Lower leg skin (tissue), 4 donors: ENCODE measurements around the gene SPATA2. TPM values are rescaled to one million over a fixed set of nuclear protein-coding genes. Genes with fewer than 3 reads are reported as not detected.

Experiments used
- DNase-seq, 2 donors: peaks; one replicate each; pipeline ENCODE4 v3.0.0-alpha.2; 2019; ENCODE audit warnings: low spot score in 2 of 2
- H3K4me3 ChIP-seq: fragments of 200-600 bp; sonication (generic); 2 replicates; pipeline ENCODE4 v1.5.1; 2017; ENCODE audit warnings: mild to moderate bottlenecking, low read depth; ENCODE audit not compliant: poor library complexity, severe bottlenecking
- POLR2A ChIP-seq, 2 donors: fragments of 450-650 bp; IDR thresholded peaks; one replicate each; pipeline ENCODE4 v1.6.1; 2016 to 2017; ENCODE audit warnings: antibody characterized with exemption in 2 of 2, mild to moderate bottlenecking in 1 of 2, moderate library complexity in 1 of 2
- WGBS, 2 donors: methylation state at CpG; one replicate each; pipeline ENCODE4 v1.1.5; 2018; 5-methylcytosine and 5-hydroxymethylcytosine counted together
- intact Hi-C: fragments of 100-400 bp; cut with DNase I; formaldehyde crosslinking; loops from one replicate; pipeline ENCODE4 v1.15.0; 2023; ENCODE audit warnings: low total_unique reads
- total RNA-seq, 4 donors: library from RNA; depleted of rRNA; stranded (reverse); fragments of >200 nt; gene quantifications; one replicate each; pipeline ENCODE4 v1.1.0, GENCODE V29; 2016
- TF ChIP-seq, protein P1 (sequence below), 3 donors: fragments of 450-650 bp; IDR thresholded peaks; one replicate each; pipeline ENCODE4 v1.5.1; 2016; ENCODE audit warnings: antibody characterized with exemption in 3 of 3, mild to moderate bottlenecking in 3 of 3, moderate library complexity in 2 of 3

Gene SPATA2
- total RNA-seq, 4 donors from 2014 or later: 5.3 to 8.2 (median 6.2) TPM

DNA sequence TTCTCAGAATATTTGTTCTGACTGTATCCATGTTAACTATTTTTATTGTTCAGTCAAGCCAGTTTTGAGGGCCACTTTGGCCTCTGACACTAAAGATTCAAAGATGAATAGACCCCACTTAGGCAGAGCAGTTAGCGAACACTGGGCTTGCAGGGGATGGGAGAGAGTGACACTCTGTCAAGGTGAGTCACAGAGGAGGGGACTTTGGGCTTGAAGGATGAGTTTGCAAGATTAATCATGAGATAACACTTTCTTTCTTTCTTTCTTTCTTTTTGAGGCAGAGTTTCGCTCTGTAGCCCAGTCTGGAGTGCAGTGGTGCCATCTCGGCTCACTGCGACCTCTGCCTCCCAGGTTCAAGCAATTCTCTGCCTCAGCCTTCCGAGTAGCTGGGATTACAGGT lies 46.4 kb downstream of the SPATA2 start:
- 78 to 83% methylated on average over 5 of the region's 5 CpGs for WGBS, 2 donors
- peak in 1 of 2 donors; percentile 14 for DNase-seq
- intact Hi-C loops: no loop called here
- no peak overlapping the region for H3K4me3 ChIP-seq
- TF ChIP-seq, protein P1, sequence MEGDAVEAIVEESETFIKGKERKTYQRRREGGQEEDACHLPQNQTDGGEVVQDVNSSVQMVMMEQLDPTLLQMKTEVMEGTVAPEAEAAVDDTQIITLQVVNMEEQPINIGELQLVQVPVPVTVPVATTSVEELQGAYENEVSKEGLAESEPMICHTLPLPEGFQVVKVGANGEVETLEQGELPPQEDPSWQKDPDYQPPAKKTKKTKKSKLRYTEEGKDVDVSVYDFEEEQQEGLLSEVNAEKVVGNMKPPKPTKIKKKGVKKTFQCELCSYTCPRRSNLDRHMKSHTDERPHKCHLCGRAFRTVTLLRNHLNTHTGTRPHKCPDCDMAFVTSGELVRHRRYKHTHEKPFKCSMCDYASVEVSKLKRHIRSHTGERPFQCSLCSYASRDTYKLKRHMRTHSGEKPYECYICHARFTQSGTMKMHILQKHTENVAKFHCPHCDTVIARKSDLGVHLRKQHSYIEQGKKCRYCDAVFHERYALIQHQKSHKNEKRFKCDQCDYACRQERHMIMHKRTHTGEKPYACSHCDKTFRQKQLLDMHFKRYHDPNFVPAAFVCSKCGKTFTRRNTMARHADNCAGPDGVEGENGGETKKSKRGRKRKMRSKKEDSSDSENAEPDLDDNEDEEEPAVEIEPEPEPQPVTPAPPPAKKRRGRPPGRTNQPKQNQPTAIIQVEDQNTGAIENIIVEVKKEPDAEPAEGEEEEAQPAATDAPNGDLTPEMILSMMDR (IDR thresholded peaks at IDR 0.05): no peak
- TF ChIP-seq POLR2A (IDR thresholded peaks at IDR 0.05): no peak

DNA sequence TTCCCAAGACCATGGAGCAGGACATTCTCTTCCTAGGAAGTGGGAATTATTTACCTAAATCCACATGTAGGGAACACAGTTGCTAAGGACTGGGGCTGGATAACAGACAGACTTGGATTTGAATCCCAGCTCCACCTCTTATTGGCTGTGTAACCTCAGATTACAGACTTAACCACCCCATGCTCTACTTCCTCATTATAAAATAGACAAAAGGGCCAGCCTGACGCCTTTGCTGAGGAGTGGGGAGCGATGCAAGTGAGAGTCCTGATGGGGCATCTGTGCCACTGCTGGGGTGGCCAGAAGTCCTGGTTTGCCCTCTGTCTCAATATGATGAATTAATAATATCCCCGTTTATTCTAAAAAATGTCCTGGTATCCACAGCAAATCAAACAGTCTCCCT lies 46.8 kb downstream of the SPATA2 start:
- peak in 1 of 2 donors; percentile 7 for DNase-seq
- WGBS, 2 donors: 76 to 82% methylated on average over 3 of the region's 3 CpGs
- no peak for TF ChIP-seq POLR2A (IDR thresholded peaks at IDR 0.05)
- TF ChIP-seq, protein P1 (IDR thresholded peaks at IDR 0.05): no peak
- no peak overlapping the region for H3K4me3 ChIP-seq
- intact Hi-C loops: no loop called here

DNA sequence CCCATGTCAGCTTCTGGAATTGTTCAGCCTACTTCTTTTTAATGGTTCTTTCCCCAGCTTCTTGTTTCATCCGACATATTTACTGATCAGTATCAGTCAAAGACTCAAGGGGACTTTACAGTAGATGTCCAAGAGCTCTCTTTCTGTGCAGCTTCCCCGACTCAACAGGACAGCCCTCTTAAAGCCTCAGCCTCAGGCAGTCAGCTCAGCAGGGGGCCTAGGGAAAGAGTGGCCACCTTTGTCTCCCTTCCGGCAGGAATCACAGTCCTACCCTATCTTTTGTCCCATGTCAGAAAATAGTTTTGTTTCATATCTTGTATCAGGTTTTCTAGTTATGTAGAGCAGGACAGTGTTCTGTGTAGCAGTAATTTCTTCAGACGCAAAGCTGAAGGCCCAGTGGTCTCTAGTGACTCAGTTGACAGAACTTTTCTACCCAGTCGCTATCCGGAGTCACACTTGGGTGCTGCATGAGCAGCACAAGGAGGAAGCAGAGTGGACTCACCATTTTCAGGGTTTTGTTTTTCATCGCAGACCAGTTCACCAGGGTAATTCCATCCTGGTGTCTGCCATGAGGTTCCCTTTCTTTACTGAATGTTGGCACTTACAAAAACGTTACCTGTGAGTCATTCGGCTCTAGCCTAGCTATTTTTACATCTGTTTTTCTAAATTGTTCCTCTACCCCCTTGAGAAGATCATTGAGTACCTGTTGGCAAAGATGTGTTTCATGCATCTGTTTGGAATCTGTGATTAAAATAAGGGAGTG lies 47.7 kb downstream of the SPATA2 start:
- intact Hi-C loops: no loop called here
- WGBS, 2 donors: 76 to 82% methylated on average over 9 of the region's 9 CpGs
- DNase-seq: peak in 1 of 2 donors; percentile 12

DNA sequence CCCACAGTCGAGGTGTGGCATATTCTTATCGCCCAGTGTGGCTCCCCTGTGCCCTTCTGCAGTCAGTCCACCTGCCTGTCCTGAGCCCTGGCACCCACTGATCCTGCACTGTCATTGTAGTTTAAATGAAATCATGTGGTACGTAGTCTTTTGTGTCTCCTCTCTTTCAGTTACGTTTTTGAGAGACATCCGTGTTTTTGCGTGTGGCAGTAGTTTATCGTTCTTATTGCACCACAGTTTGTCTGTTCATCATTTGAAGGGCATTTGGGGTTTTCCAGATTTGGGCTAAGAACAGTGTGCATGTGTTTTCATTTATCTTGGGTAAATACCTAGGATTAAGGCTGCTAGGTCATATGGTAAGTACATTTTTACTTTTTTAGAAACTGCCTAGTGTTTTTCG lies 49.3 kb downstream of the SPATA2 start:
- DNase-seq: peak in 1 of 2 donors; percentile 23
- no peak for TF ChIP-seq POLR2A (IDR thresholded peaks at IDR 0.05)
- TF ChIP-seq, protein P1 (IDR thresholded peaks at IDR 0.05): no peak
- WGBS, 2 donors: 71 to 78% methylated on average over 8 of the region's 8 CpGs
- intact Hi-C loops: no loop called here
- H3K4me3 ChIP-seq: no peak overlapping the region

More for the DNA sequence above, 47.7 kb downstream of the SPATA2 start:
- TF ChIP-seq POLR2A (IDR thresholded peaks at IDR 0.05): no peak
- TF ChIP-seq, protein P1 (IDR thresholded peaks at IDR 0.05): no peak
- H3K4me3 ChIP-seq: no peak overlapping the region

DNA sequence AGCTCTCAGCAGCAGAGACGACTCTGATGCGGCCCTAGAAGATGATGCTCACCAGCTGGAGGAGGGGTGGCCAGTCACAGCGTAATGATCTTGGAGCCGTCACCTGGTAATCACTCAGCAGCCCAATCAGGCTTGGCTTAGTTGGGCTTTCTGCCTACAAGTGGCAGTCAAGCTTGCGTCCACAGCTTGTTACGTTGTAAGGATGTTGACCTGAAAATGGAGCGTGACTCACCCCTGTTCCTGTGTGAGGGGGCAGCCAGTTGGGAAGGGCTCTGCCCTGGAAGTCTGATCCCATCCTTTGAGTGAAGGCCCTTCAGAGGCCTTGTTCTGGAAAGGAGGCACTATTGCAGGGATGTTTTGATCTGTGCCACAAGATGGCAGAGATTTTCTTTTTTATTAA lies 49.8 kb downstream of the SPATA2 start:
- 89 to 92% methylated on average over 7 of the region's 7 CpGs for WGBS, 2 donors
- intact Hi-C loops: no loop called here
- DNase-seq: peak in 1 of 2 donors; percentile 77
- H3K4me3 ChIP-seq: no peak overlapping the region
- TF ChIP-seq, protein P1 (IDR thresholded peaks at IDR 0.05): no peak
- no peak for TF ChIP-seq POLR2A (IDR thresholded peaks at IDR 0.05)
